Ascending aorta (tissue), 2 donors: ENCODE results near the gene HDAC7. TPM values are rescaled to one million over a fixed set of nuclear protein-coding genes. Genes with fewer than 3 reads are reported as not detected.
A peak's percentile ranks its signal among the peaks of the same experiment; 100 is the strongest.

Source experiments
- DNase-seq, 2 donors: peaks; one replicate each; pipeline ENCODE4 v3.0.0-alpha.2; 2019; ENCODE audit warnings: low spot score in 2 of 2
- H3K27ac ChIP-seq, 2 donors: fragments of 200-600 bp; sonication (generic); one replicate each; pipeline ENCODE4 v1.5.1; 2016 to 2017; ENCODE audit warnings: mild to moderate bottlenecking in 1 of 2
- H3K27me3 ChIP-seq: fragments of 200-600 bp; sonication (generic); one replicate; pipeline ENCODE4 v1.5.1; 2017
- H3K36me3 ChIP-seq, 2 donors: fragments of 200-600 bp; sonication (generic); one replicate each; pipeline ENCODE4 v1.5.1; 2016
- H3K4me1 ChIP-seq, 2 donors: fragments of 200-600 bp; sonication (generic); one replicate each; pipeline ENCODE4 v1.5.1; 2016 to 2017; ENCODE audit warnings: mild to moderate bottlenecking in 1 of 2
- H3K4me3 ChIP-seq, 2 donors: fragments of 200-600 bp; sonication (generic); one replicate each; pipeline ENCODE4 v1.5.1; 2016 to 2017; ENCODE audit warnings: mild to moderate bottlenecking in 1 of 2
- H3K9me3 ChIP-seq, 2 donors: fragments of 200-600 bp; sonication (generic); one replicate each; pipeline ENCODE4 v1.5.1; 2016
- CTCF ChIP-seq, 3 experiments: fragments of 200-600 bp in 2 of 3; fragments of 450-650 bp in 1 of 3; sonication (generic) in 2 of 3; IDR thresholded peaks; one replicate each; pipeline ENCODE4 v1.5.1; 2016 to 2019; ENCODE audit warnings: antibody characterized with exemption in 3 of 3, mild to moderate bottlenecking in 1 of 3, moderate library complexity in 1 of 3
- intact Hi-C: fragments of 100-400 bp; cut with DNase I; formaldehyde crosslinking; loops from one replicate; pipeline ENCODE4 v1.15.1; 2023
- total RNA-seq: library from RNA; depleted of rRNA; stranded (reverse); fragments of >200 nt; gene quantifications from one replicate; pipeline ENCODE4 v1.1.0, GENCODE V29; 2016

HDAC7 gene
- total RNA-seq, 1 donor from 2014 or later, result 202 TPM

GRCh38 chr12:47786662-47787280 lies 32.9 kb downstream of the HDAC7 start:
- Histone ChIP-seq H3K27ac (peak overlapping the region; percentile 52 to 74), H3K27me3 (no peaks in the 10 kb centered on the region), H3K9me3 (no peaks in the 10 kb centered on the region), H3K4me1 (no peaks in the 10 kb centered on the region), H3K4me3 (no peak overlapping the region), H3K36me3 (peaks cover 92 to 99% of the 10 kb centered on the region in 2 donors)
- no peak for DNase-seq
- intact Hi-C loops, result no loop called here
- no peak for TF ChIP-seq CTCF (IDR thresholded peaks at IDR 0.05)

DNA sequence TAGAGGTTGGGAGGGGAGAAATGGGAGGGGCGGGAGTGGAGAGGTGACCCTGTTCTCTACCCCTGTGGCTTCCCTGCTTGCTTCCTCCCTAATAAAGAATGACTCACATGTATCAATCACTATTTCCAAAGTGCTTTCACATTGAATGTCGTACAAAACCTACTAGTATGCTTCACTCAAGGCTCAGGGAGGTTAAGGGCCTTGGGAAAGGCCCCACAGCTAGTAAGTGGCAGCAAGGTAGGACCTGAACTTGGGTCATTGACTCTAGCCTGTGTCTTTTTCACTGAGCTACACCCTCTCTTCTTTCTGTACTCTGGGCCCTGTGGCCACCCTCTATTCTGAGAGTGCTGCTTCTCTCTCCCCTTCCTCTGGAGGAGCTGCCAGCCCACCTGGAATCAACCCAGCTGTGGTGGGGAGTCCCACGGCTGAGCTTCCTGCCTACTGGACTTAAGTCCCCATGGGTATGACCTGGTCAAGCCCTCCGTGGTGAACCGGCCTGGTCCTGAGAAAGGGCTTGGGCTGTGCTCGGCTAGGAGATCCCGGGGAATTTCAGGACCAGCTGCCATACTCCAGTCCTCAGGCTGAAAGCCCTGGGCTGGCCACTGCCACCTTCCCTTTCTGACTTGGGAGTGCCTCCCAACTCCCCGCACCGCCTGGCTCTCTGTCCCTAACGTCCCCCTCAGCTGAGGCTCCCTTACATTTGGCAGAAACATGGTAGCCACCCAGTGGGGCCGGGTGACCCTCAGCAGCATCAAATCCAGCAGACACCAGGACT lies 33.6 kb downstream of the HDAC7 start:
- TF ChIP-seq CTCF (IDR thresholded peaks at IDR 0.05), result no peak
- Histone ChIP-seq H3K9me3 (no peaks in the 10 kb centered on the region), H3K27ac (peak overlapping the region; percentile 52 to 74), H3K4me3 (no peak overlapping the region), H3K27me3 (no peaks in the 10 kb centered on the region), H3K4me1 (no peaks in the 10 kb centered on the region), H3K36me3 (peaks cover 85 to 92% of the 10 kb centered on the region in 2 donors)
- no peak for DNase-seq
- intact Hi-C loops, result no loop called here

DNA sequence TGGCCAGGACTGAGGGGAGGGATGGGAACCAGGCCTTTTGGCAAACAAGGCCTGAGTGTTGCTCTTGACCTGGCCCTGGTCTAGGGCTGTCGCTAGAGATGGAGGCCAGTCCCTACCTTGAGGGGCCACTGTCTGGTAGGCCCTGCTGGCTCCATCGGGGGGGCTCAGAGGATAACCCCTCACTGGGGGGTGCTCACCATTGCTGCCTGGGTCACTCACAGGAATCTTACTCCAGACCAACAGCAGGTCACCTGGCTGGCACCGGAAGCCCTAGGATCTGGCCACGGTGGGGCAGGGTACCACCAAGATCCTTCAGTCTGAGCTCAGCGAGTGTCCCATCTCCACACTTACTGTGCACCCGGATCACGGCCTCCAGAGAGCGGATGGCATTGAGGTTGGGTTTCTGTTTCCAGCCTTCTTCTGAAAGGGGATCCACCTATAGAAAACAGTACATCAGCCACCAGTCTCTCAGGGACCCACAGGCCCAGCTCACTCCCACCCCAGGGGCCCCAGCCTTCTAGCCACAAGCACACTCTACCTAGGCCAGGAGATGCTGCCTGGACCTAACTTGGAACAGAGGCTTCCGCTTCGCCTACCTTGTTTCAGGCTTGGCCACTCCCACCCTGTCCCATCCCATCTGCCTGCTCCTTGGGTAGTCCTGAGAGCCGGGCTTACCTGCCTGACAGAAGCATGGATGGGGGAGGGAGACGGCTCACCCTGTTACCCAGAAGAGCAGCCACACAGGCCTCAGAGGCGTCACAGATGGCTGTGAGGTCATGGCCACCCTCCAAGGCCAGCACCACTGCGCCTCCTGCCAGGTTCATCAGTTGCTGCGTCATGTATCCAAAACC lies 34.4 kb downstream of the HDAC7 start:
- Histone ChIP-seq H3K27ac (peak overlapping the region; percentile 13 to 74), H3K9me3 (no peaks in the 10 kb centered on the region), H3K4me1 (no peaks in the 10 kb centered on the region), H3K36me3 (peaks cover 77 to 86% of the 10 kb centered on the region in 2 donors), H3K4me3 (no peak overlapping the region), H3K27me3 (no peaks in the 10 kb centered on the region)
- DNase-seq, result no peak
- intact Hi-C loops, result no loop called here
- no peak for TF ChIP-seq CTCF (IDR thresholded peaks at IDR 0.05)

- H3K9me3 ChIP-seq, result no peaks in the 10 kb centered on the region
- H3K27ac ChIP-seq, result peak overlapping the region; percentile 56 to 74
- no peaks in the 10 kb centered on the region for H3K27me3 ChIP-seq
- no peak overlapping the region for H3K4me3 ChIP-seq
- intact Hi-C loops, result no loop called here
- peaks cover 65 to 77% of the 10 kb centered on the region in 2 donors for H3K36me3 ChIP-seq
- H3K4me1 ChIP-seq, result peaks cover under 1 to 4% of the 10 kb centered on the region in 2 donors
- no peak for DNase-seq
- no peak for TF ChIP-seq CTCF (IDR thresholded peaks at IDR 0.05)
Measured at GRCh38 chr12:47783821-47784819, 35.6 kb downstream of the HDAC7 start.
